GM19397 (cell line): ENCODE results near the gene SEMA6B.

Source experiments
- ATAC-seq: cut with Tn5 transposase; IDR thresholded peaks from one replicate; pipeline ENCODE4 v1.9.1; 2021; ENCODE audit warnings: mild to moderate bottlenecking, moderate library complexity; ENCODE audit not compliant: unreplicated experiment

The SEMA6B gene

GRCh38 chr19:4497770-4498389 lies 61.6 kb downstream of the SEMA6B start:
- ATAC-seq, result no peak

- no peak for ATAC-seq
Observed at GRCh38 chr19:4496304-4496703, 63.2 kb downstream of the SEMA6B start.

DNA sequence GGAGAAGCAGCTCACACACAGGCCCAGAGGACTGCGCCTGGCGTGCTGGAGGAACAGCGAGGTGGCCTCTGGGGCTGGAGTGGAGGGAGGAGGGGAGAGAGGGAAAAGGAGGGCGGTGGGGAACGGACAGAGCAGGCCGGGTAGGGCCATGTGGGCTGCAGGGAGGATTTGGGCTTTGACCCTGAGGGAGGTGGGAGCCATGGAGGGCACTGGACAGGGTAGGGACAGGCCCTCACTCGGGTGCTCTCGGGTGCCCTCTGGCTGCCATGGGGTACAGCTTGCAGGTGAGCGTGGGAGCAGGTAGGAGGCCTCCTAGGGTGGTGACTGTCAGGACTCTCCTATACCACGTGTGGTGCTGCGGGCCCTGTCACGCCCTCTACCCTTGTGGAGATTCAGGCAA lies 64.0 kb downstream of the SEMA6B start:
- no peak for ATAC-seq

- no peak for ATAC-seq
Observed at GRCh38 chr19:4494691-4495064, 64.8 kb downstream of the SEMA6B start.

- no peak for ATAC-seq
Observed at GRCh38 chr19:4493929-4494690, 65.4 kb downstream of the SEMA6B start.

- no peak for ATAC-seq
Observed at GRCh38 chr19:4493104-4493928, 66.2 kb downstream of the SEMA6B start.
